HG02571 (cell line): Measurements from ENCODE around the gene GOT2.
"Not testable (repeated sequence)": the region's sequence is repeated elsewhere in the genome, so short reads cannot be mapped to it uniquely, and the experiment has no call there.

Source experiments
- ATAC-seq: cut with Tn5 transposase; IDR thresholded peaks from one replicate; pipeline ENCODE4 v1.9.1; 2021; ENCODE audit warnings: mild to moderate bottlenecking, moderate library complexity; ENCODE audit not compliant: unreplicated experiment

The GOT2 gene

GRCh38 chr16:58733671-58734458, at the start of gene GOT2:
GOT2 (minus strand) TSS chr16:58734316; CDS start chr16:58734228, 88 bp downstream.
- ATAC-seq: peak; percentile 92

GRCh38 chr16:58779291-58779690, 45.2 kb upstream of the GOT2 start:
- ATAC-seq: not testable (repeated sequence)

GRCh38 chr16:58773870-58774269, 39.8 kb upstream of the GOT2 start:
- no peak for ATAC-seq

- no peak for ATAC-seq
Observed at GRCh38 chr16:58768145-58768544, 34.0 kb upstream of the GOT2 start.

GRCh38 chr16:58767581-58767980, 33.5 kb upstream of the GOT2 start:
- ATAC-seq: no peak

GRCh38 chr16:58756650-58757332, 22.7 kb upstream of the GOT2 start:
- ATAC-seq: no peak

GRCh38 chr16:58755989-58756649, 22.0 kb upstream of the GOT2 start:
- ATAC-seq: peak; percentile 82

GRCh38 chr16:58753711-58754134, 19.6 kb upstream of the GOT2 start:
- no peak for ATAC-seq

GRCh38 chr16:58744497-58744896, 10.4 kb upstream of the GOT2 start:
- ATAC-seq: no peak

- no peak for ATAC-seq
Observed at GRCh38 chr16:58741976-58742375, 7.9 kb upstream of the GOT2 start.

- ATAC-seq: no peak
Observed at GRCh38 chr16:58741166-58741565, 7.0 kb upstream of the GOT2 start.

GRCh38 chr16:58738672-58739296, 4.7 kb upstream of the GOT2 start:
- ATAC-seq: no peak

- not testable (repeated sequence) for ATAC-seq
Observed at GRCh38 chr16:58736341-58736740, 2.2 kb upstream of the GOT2 start.

- no peak for ATAC-seq
Observed at GRCh38 chr16:58734459-58734787, 307 bp upstream of the GOT2 start.

GRCh38 chr16:58733248-58733670, 857 bp downstream of the GOT2 start:
- no peak for ATAC-seq

- peak; percentile 38 for ATAC-seq
Observed at GRCh38 chr16:58732545-58733247, 1.4 kb downstream of the GOT2 start.

- no peak for ATAC-seq
Observed at GRCh38 chr16:58730724-58731370, 3.3 kb downstream of the GOT2 start.

- no peak for ATAC-seq
Observed at GRCh38 chr16:58727796-58728568, 6.1 kb downstream of the GOT2 start.

GRCh38 chr16:58727028-58727781, 6.9 kb downstream of the GOT2 start:
- ATAC-seq: no peak
